Endometrium (tissue), 2 donors: ENCODE results near the gene ZNF853.
"Not testable (repeated sequence)": the region's sequence is repeated elsewhere in the genome, so short reads cannot be mapped to it uniquely, and the experiment has no call there.

Experiments used
- FAIRE-seq: peaks from 2 replicates; lab custom pipeline; 2012; peaks lifted over from hg19 to GRCh38; lab: Jason Lieb, UNC
- donor health status: control.
- donor health status: control.

Gene ZNF853

GRCh38 chr7:6606866-6607583, 8.4 kb upstream of the ZNF853 start:
- FAIRE-seq, result no peak

- no peak for FAIRE-seq
Measured at GRCh38 chr7:6607651-6608051, 7.8 kb upstream of the ZNF853 start.

GRCh38 chr7:6608081-6608480, 7.3 kb upstream of the ZNF853 start:
- FAIRE-seq, result no peak

- no peak for FAIRE-seq
Measured at GRCh38 chr7:6608794-6609193, 6.6 kb upstream of the ZNF853 start.

GRCh38 chr7:6612819-6613218, 2.6 kb upstream of the ZNF853 start:
- no peak for FAIRE-seq

GRCh38 chr7:6613706-6614105, 1.7 kb upstream of the ZNF853 start:
- FAIRE-seq, result no peak

GRCh38 chr7:6615723-6616555, 529 bp downstream of the ZNF853 start:
- no peak for FAIRE-seq

- no peak for FAIRE-seq
Measured at GRCh38 chr7:6616854-6617643, 1.6 kb downstream of the ZNF853 start.

- FAIRE-seq, result no peak
Measured at GRCh38 chr7:6618621-6619020, 3.2 kb downstream of the ZNF853 start.

- FAIRE-seq, result no peak
Measured at GRCh38 chr7:6619961-6620360, 4.6 kb downstream of the ZNF853 start.

- FAIRE-seq, result no peak
Measured at GRCh38 chr7:6621195-6622133, 6.1 kb downstream of the ZNF853 start.

GRCh38 chr7:6622134-6622710, 6.8 kb downstream of the ZNF853 start:
- FAIRE-seq, result no peak

GRCh38 chr7:6623589-6624245, 8.3 kb downstream of the ZNF853 start:
- FAIRE-seq, result no peak

- no peak for FAIRE-seq
Measured at GRCh38 chr7:6624246-6624611, 8.8 kb downstream of the ZNF853 start.

GRCh38 chr7:6628045-6628444, 12.6 kb downstream of the ZNF853 start:
- no peak for FAIRE-seq

GRCh38 chr7:6630007-6630849, 14.8 kb downstream of the ZNF853 start:
- no peak for FAIRE-seq

GRCh38 chr7:6631605-6632004, 16.2 kb downstream of the ZNF853 start:
- no peak for FAIRE-seq

- FAIRE-seq, result no peak
Measured at GRCh38 chr7:6634021-6634420, 18.6 kb downstream of the ZNF853 start.

- FAIRE-seq, result not testable (repeated sequence)
Measured at GRCh38 chr7:6634971-6635370, 19.6 kb downstream of the ZNF853 start.
